Effector memory CD8-positive, alpha-beta T cell (primary cell): ENCODE results near the gene PBLD.
"Not testable (repeated sequence)": the region's sequence is repeated elsewhere in the genome, so short reads cannot be mapped to it uniquely, and the experiment has no call there.

Experiments used
- ATAC-seq: fragments of 150-1000 bp; cut with Tn5 transposase; replicated peaks from 2 replicates; pipeline ENCODE4 v1.10.0; 2021; ENCODE audit warnings: mild to moderate bottlenecking, moderate library complexity
- DNase-seq, 3 experiments: peaks; one replicate each; pipeline ENCODE4 v3.0.0; 2021
- H3K27ac Mint-ChIP-seq, 2 donors: one replicate each; pipeline ENCODE4 v1.8.0; 2022; ENCODE audit warnings: mild to moderate bottlenecking in 2 of 2, mixed read lengths in 2 of 2, moderate library complexity in 2 of 2
- H3K27me3 Mint-ChIP-seq, 2 donors: one replicate each; pipeline ENCODE4 v1.8.0; 2022; ENCODE audit warnings: mixed read lengths in 2 of 2
- H3K36me3 Mint-ChIP-seq: one replicate; pipeline ENCODE4 v1.8.0; 2022; ENCODE audit warnings: mild to moderate bottlenecking, moderate library complexity, mixed read lengths; ENCODE audit not compliant: insufficient read depth
- H3K4me1 Mint-ChIP-seq, 2 donors: one replicate each; pipeline ENCODE4 v1.8.0; 2022; ENCODE audit warnings: low read depth in 2 of 2, mixed read lengths in 2 of 2
- H3K4me3 Mint-ChIP-seq, 2 donors: one replicate each; pipeline ENCODE4 v1.8.0; 2022; ENCODE audit warnings: mild to moderate bottlenecking in 2 of 2, mixed read lengths in 2 of 2, moderate library complexity in 2 of 2
- H3K9me3 Mint-ChIP-seq, 2 donors: one replicate each; pipeline ENCODE4 v1.8.0; 2022; ENCODE audit warnings: mixed read lengths in 2 of 2

PBLD gene

DNA sequence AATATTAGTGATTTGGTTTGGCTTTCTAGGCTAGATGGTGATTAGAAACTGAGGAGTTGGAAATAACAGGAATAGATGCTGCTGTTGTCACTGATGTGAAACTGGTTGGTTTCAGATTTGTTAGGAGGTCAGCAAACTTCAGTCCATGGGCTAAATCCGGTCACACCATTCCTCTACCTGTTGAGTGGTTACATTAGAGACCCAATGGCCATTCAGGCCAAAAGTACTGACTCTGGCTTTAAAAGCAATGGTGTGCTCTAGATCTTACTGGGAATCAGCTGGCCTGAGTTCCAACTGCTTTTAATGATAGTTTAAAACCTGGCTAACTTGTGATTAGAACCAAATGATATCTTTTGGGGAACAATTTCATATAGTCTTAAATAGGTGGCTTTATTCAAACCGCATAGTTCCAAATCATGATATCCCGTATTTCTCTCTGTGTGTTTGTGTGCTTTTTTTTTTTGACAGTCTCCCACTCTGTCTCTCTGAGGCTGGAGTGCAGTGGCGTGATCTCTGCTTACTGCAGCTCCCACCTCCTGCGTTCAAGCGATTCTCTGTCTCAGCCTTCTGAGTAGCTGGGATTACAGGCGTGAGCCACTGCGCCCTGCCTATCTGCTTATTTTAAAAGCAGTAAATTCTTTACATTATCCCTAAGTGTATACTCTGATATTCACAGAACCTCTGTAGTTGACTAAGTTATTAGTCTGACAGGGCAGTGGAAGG lies 7.8 kb upstream of the PBLD start:
- Mint-ChIP-seq H3K9me3 (no peaks in the 10 kb centered on the region), H3K36me3 (peaks cover 84% of the 10 kb centered on the region), H3K27ac (peak overlapping the region; percentile 44 to 58), H3K27me3 (no peaks in the 10 kb centered on the region), H3K4me1 (peaks cover 26 to 38% of the 10 kb centered on the region in 2 donors), H3K4me3 (no peak overlapping the region)
- no peak for DNase-seq
- ATAC-seq, result no peak

DNA sequence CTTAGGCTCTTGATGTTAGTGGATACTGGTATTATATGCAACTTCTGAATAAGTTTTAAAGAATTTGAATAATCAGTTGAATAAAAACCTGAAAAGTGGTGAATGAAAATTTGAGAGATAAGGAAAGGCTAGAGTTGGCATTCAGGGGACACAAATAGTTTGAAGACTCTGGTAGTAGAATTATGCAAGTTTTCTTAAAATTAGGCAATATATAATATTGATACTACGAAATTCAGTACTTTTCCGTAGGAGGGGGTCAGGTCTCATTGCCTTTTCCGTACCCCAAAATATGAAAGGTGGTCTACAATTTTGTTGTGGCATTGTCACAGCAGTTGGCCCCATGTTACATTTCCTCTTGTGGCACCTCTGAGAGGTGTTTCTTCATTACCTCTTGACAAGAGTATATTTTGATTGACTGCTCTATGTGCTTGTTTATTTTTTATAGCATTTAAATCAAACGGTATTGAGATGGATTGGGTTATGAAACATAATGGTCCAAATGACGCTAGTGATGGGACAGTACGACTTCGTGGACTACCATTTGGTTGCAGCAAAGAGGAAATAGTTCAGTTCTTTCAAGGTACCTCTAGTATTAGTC lies 4.1 kb upstream of the PBLD start:
- no peaks in the 10 kb centered on the region for H3K27me3 Mint-ChIP-seq
- peaks cover 63% of the 10 kb centered on the region for H3K36me3 Mint-ChIP-seq

DNA sequence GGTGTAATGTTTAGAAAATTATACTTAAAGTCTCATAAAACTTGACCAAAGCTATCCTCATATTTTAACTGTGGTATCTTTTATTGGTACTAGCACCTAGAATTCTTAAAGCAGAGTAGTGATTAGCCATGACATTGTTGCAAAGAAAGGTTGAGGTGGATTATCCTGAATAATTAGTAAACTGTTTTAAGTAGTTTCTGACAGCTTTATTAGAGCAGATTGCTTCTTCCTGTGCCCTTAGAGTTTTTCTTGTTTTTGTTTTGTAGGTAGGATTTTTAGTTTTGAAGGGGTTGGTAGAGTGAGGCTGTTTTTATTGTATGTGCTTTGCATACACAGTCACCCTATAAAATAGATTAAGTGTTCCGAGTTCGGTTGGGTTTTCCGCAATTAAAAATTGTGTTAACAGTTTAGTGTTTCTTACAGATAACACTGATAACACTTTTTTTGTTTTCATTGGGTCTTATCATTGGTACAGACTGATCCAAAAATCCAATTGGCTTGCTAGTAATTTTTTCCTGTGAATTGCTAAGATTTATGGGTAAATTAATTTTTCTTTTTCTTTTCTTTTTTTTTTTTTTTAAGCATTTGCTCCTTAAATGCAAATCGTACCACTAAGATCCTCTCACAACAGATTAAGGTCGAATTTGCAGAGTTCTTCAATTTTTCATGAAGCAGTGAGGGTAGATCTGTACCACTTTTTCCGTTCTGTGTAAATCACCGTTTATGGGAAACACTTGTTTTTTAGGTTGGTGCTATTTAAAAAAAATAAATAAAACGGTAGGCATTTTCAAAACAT lies 2.1 kb upstream of the PBLD start:
- Mint-ChIP-seq H3K4me1 (peaks cover 48 to 64% of the 10 kb centered on the region in 2 donors), H3K27ac (peak overlapping the region; percentile 99 to 100), H3K27me3 (no peaks in the 10 kb centered on the region), H3K36me3 (peaks cover 55% of the 10 kb centered on the region), H3K4me3 (peak overlapping the region; percentile 98 to 99), H3K9me3 (no peaks in the 10 kb centered on the region)
- no peak for DNase-seq
- no peak for ATAC-seq

More for the DNA sequence above, 4.1 kb upstream of the PBLD start:
- no peaks in the 10 kb centered on the region for H3K9me3 Mint-ChIP-seq
- DNase-seq (no peak), ATAC-seq (no peak)
- H3K4me1 Mint-ChIP-seq, result peaks cover 39 to 60% of the 10 kb centered on the region in 2 donors
- H3K27ac Mint-ChIP-seq, result peak overlapping the region; percentile 99 to 100
- peak overlapping the region; percentile 98 to 99 for H3K4me3 Mint-ChIP-seq

GRCh38 chr10:68333440-68334431 lies 1.0 kb upstream of the PBLD start:
- H3K9me3 Mint-ChIP-seq, result no peaks in the 10 kb centered on the region
- peaks cover 43% of the 10 kb centered on the region for H3K36me3 Mint-ChIP-seq
- peak overlapping the region; percentile 99 to 100 for H3K27ac Mint-ChIP-seq
- no peak for DNase-seq
- peaks cover 47 to 64% of the 10 kb centered on the region in 2 donors for H3K4me1 Mint-ChIP-seq
- no peaks in the 10 kb centered on the region for H3K27me3 Mint-ChIP-seq
- ATAC-seq, result no peak
- H3K4me3 Mint-ChIP-seq, result peak overlapping the region; percentile 98 to 99

- peaks cover 36% of the 10 kb centered on the region for H3K36me3 Mint-ChIP-seq
- peaks cover 44 to 59% of the 10 kb centered on the region in 2 donors for H3K4me1 Mint-ChIP-seq
- H3K4me3 Mint-ChIP-seq, result peak overlapping the region; percentile 98 to 99
- no peaks in the 10 kb centered on the region for H3K27me3 Mint-ChIP-seq
- no peaks in the 10 kb centered on the region for H3K9me3 Mint-ChIP-seq
- no peak for ATAC-seq
- peak overlapping the region; percentile 99 to 100 for H3K27ac Mint-ChIP-seq
- no peak for DNase-seq
These were observed 299 bp upstream of the PBLD start for GRCh38 chr10:68333058-68333395.

DNA sequence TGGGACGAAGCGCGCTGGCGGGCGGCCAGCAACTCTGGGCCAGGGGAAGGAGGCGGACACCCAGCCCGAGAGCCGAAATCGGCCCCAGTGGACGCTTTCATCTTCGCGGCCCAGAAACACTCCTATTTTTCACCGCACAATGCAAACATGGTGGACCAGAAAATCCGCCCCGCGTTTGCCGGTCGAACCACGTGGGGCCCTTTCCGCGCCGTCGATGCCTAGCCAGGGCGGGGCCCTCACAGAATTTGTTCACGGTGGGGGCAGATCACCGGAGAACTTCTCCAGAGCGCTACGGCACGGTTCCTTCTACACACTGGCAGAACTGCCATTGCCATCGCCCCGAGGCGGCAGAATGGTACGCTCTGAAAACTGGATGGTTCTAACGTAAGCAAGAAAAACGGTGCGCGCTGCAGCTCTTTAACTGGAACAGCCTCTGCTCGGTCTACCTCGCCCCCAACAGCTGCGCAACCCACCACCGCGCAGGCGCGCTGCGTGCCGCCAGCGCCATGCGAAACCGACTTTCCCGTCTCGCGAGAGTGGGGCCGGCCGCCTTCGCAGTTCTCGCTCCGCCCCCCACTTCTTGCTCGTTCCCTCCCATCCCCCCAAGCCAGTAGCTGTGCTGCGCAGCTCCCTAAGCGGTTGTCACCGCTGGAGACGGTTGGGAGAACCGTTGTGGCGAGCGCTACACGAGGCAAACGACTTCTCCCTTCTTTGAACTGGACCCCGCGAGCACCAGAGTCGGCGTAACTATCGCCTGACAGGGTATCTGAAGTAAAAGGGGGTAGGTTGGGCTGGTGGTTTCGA lies 1.1 kb downstream of the PBLD start, which contains the start of gene HNRNPH3:
TSS of gene HNRNPH3 (plus strand) at position 610 of the 804 bp plus-strand sequence. CDS start 5,158 bp downstream, outside the sequence.
- peak within 1 kb of the TSS; percentile 98 to 99 for H3K4me3 Mint-ChIP-seq
- ATAC-seq (peak; percentile 84), DNase-seq (peak; percentile 98 to 99 (median 98))
- H3K36me3 Mint-ChIP-seq, result peaks cover 28% of the 10 kb centered on the region
- peaks cover 35 to 46% of the 10 kb centered on the region in 2 donors for H3K4me1 Mint-ChIP-seq
- H3K27me3 Mint-ChIP-seq, result no peaks in the 10 kb centered on the region
- H3K27ac Mint-ChIP-seq, result peak within 1 kb of the TSS; percentile 99 to 100
- no peaks in the 10 kb centered on the region for H3K9me3 Mint-ChIP-seq

DNA sequence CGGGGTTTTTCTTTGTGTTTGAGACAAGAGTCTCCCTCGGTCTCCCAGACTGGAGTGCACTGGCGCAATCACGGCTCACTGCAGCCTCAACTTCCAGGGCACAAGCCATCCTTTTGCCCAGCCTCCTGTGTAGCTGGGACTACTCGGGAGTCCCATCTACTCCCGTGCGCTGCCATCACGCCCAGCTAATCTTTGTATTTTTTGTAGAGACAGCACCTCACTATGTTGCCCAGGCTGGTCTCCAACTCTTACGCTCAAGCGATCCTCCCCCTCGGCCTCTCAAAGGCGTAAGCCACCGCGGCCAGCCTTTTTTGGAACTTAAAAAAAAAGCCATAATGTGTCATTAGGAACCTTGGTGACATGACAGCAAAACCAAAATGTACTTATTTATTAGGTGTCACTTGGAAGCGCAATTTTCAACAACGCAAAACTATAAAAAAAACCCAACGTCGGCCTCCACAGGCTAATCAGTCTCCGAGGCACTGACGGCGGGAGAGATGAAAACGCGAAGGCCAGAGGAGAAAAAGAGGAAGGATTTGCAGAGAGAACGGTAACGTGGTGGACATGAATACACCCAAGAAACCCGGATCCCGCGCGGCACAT lies 1.8 kb downstream of the PBLD start:
- peak in 1 of 3 experiments; percentile 3 for DNase-seq
- H3K4me1 Mint-ChIP-seq, result peaks cover 30 to 39% of the 10 kb centered on the region in 2 donors
- peak overlapping the region; percentile 99 to 100 for H3K27ac Mint-ChIP-seq
- peaks cover 28% of the 10 kb centered on the region for H3K36me3 Mint-ChIP-seq
- no peak for ATAC-seq
- peak overlapping the region; percentile 98 to 99 for H3K4me3 Mint-ChIP-seq
- no peaks in the 10 kb centered on the region for H3K9me3 Mint-ChIP-seq
- no peaks in the 10 kb centered on the region for H3K27me3 Mint-ChIP-seq

DNA sequence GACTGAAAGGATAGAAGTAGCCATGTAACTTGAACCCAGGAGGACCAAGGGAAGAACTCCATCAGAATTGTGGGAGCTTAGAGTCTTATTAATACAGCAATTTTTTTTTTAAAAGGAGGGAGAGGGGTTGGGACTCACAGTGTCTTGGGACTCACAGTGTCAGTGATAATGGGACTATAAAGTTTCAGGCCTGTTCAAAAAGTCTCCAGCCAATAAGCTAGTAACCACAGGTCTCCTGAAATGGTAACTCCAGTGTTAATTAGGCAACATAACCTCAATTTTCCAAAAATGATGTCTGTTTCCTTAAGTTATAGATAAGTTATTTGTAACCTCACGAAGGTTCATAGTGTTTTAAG lies 3.2 kb downstream of the PBLD start:
- no peak overlapping the region for H3K4me3 Mint-ChIP-seq
- no peak overlapping the region for H3K27ac Mint-ChIP-seq

GRCh38 chr10:68327889-68328786 lies 4.6 kb downstream of the PBLD start:
- DNase-seq, result no peak
- Mint-ChIP-seq H3K27ac (no peak overlapping the region), H3K36me3 (peaks cover 24% of the 10 kb centered on the region), H3K4me3 (no peak overlapping the region), H3K27me3 (no peaks in the 10 kb centered on the region), H3K4me1 (peaks cover 16% of the 10 kb centered on the region in 2 donors), H3K9me3 (no peaks in the 10 kb centered on the region)
- no peak for ATAC-seq

More for the DNA sequence above, 3.2 kb downstream of the PBLD start:
- Mint-ChIP-seq H3K36me3 (peaks cover 28% of the 10 kb centered on the region), H3K4me1 (peaks cover 21 to 24% of the 10 kb centered on the region in 2 donors), H3K27me3 (no peaks in the 10 kb centered on the region), H3K9me3 (no peaks in the 10 kb centered on the region)
- DNase-seq, result no peak
- ATAC-seq, result no peak

GRCh38 chr10:68324396-68324795 lies 8.3 kb downstream of the PBLD start:
- H3K36me3 Mint-ChIP-seq, H3K4me1 Mint-ChIP-seq, H3K9me3 Mint-ChIP-seq, H3K27me3 Mint-ChIP-seq, H3K27ac Mint-ChIP-seq, H3K4me3 Mint-ChIP-seq, ATAC-seq, DNase-seq: not testable (repeated sequence)

DNA sequence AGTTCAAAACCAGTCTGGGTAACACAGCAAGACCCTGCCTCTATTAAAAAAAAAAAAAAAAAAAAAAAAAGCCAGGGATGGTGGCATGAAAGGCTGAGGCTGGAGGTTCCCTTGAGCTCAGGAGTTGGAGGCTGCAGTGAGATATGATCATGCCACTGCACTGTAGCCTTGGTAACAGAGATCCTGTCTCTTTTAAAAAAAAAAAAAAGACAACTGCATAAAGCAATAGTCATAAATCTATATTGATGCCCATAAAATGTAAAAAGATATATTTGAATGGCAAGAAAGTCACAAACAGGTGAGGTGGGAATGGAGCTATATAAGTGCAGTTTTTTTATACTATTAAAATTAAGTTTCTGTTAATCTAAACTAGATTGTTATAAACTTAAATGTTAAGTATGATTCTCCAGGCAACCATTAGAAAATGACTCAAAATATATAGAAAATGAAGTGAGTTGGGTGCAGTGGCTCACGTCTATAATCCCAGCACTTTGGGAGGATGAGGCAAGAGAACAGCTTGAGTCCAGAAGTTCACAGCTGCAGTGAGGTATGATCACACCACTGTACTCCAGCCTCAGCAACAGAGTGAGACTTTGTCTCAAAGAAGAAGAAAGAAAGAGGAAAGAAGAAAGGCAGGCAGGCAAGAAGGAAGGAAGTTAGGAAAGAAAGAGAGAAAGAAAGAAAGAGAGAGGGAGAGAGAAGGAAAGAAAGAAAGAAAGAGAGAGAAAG lies 14.2 kb downstream of the PBLD start:
- H3K9me3 Mint-ChIP-seq, result peaks cover 8 to 12% of the 10 kb centered on the region in 2 donors
- H3K36me3 Mint-ChIP-seq, result no peaks in the 10 kb centered on the region
- peaks cover 2 to 5% of the 10 kb centered on the region in 2 donors for H3K4me1 Mint-ChIP-seq
- no peak overlapping the region for H3K27ac Mint-ChIP-seq
- no peak overlapping the region for H3K4me3 Mint-ChIP-seq
- H3K27me3 Mint-ChIP-seq, result no peaks in the 10 kb centered on the region
- ATAC-seq (no peak), DNase-seq (no peak)
